Aortic smooth muscle cell (primary cell): Measurements from ENCODE around the gene COPS8. TPM values are rescaled to one million over a fixed set of nuclear protein-coding genes. Genes with fewer than 3 reads are reported as not detected.

Experiments used
- total RNA-seq: library from RNA; depleted of rRNA; stranded (reverse); fragments of >200 nt; gene quantifications from 2 replicates; pipeline ENCODE4 v1.2.3, GENCODE V29; 2014

COPS8 gene
- total RNA-seq, result 123 and 126 TPM in 2 replicates

GRCh38 chr2:237085248-237086221 is at the start of gene COPS8:
Gene COPS8 (plus strand): TSS chr2:237085889. CDS start chr2:237085965, 76 bp downstream.

